ENCODE measurements around the gene PTPRZ1. TPM values are rescaled to one million over a fixed set of nuclear protein-coding genes. Genes with fewer than 3 reads are reported as not detected.

The PTPRZ1 gene
- total RNA-seq, 1 donor from 2014 or later, result 20.7 TPM

DNA sequence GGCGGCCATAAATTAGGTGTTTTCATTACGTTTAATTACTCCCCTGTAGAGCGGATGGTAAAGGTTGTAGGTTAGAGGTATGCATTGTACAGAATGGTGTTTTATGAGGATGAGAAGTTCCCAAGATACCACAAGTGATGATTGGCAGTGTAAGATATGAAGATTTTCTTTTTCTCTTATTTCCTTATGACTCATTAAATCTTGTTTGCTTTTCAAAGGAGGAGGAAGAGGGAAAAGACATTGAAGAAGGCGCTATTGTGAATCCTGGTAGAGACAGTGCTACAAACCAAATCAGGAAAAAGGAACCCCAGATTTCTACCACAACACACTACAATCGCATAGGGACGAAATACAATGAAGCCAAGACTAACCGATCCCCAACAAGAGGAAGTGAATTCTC, 137.2 kb downstream of the PTPRZ1 start:
- DNase-seq (ENCODE audit: extremely low spot score, unreplicated experiment), result no peak
- H3K27ac Mint-ChIP-seq, result no peak overlapping the region
- H3K4me1 Mint-ChIP-seq (ENCODE audit: unreplicated experiment), result no peaks in the 10 kb centered on the region
- no peaks in the 10 kb centered on the region for H3K9me3 Mint-ChIP-seq
- H3K27me3 Mint-ChIP-seq, result no peaks in the 10 kb centered on the region
- peaks cover 6% of the 10 kb centered on the region for H3K36me3 Mint-ChIP-seq
- TF ChIP-seq, protein P1, sequence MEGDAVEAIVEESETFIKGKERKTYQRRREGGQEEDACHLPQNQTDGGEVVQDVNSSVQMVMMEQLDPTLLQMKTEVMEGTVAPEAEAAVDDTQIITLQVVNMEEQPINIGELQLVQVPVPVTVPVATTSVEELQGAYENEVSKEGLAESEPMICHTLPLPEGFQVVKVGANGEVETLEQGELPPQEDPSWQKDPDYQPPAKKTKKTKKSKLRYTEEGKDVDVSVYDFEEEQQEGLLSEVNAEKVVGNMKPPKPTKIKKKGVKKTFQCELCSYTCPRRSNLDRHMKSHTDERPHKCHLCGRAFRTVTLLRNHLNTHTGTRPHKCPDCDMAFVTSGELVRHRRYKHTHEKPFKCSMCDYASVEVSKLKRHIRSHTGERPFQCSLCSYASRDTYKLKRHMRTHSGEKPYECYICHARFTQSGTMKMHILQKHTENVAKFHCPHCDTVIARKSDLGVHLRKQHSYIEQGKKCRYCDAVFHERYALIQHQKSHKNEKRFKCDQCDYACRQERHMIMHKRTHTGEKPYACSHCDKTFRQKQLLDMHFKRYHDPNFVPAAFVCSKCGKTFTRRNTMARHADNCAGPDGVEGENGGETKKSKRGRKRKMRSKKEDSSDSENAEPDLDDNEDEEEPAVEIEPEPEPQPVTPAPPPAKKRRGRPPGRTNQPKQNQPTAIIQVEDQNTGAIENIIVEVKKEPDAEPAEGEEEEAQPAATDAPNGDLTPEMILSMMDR (conservative IDR thresholded peaks at IDR 0.05), result no peak
- no peak overlapping the region for H3K4me3 Mint-ChIP-seq

DNA sequence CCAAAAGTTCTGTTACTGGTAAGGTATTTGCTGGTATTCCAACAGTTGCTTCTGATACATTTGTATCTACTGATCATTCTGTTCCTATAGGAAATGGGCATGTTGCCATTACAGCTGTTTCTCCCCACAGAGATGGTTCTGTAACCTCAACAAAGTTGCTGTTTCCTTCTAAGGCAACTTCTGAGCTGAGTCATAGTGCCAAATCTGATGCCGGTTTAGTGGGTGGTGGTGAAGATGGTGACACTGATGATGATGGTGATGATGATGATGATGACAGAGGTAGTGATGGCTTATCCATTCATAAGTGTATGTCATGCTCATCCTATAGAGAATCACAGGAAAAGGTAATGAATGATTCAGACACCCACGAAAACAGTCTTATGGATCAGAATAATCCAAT, 140.1 kb downstream of the PTPRZ1 start:
- TF ChIP-seq, protein P1 (conservative IDR thresholded peaks at IDR 0.05), result no peak
- Mint-ChIP-seq H3K9me3 (no peaks in the 10 kb centered on the region), H3K27me3 (no peaks in the 10 kb centered on the region), H3K4me3 (no peak overlapping the region), H3K4me1 (ENCODE audit: unreplicated experiment) (no peaks in the 10 kb centered on the region), H3K27ac (no peak overlapping the region), H3K36me3 (peaks cover 6% of the 10 kb centered on the region)
- DNase-seq (ENCODE audit: extremely low spot score, unreplicated experiment), result no peak

DNA sequence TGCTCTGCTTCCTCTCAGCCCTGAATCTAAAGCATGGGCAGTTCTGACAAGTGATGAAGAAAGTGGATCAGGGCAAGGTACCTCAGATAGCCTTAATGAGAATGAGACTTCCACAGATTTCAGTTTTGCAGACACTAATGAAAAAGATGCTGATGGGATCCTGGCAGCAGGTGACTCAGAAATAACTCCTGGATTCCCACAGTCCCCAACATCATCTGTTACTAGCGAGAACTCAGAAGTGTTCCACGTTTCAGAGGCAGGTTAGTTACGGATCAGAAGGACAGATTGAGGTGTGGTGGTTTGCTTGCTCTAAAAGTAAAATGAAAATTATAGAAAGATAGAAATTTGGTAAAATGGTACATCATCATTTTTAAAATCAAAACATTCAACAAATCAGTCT, 140.7 kb downstream of the PTPRZ1 start:
- H3K4me1 Mint-ChIP-seq (ENCODE audit: unreplicated experiment), result no peaks in the 10 kb centered on the region
- H3K4me3 Mint-ChIP-seq, result no peak overlapping the region
- H3K27ac Mint-ChIP-seq, result no peak overlapping the region
- H3K27me3 Mint-ChIP-seq, result no peaks in the 10 kb centered on the region
- TF ChIP-seq, protein P1 (conservative IDR thresholded peaks at IDR 0.05), result no peak
- peaks cover 6% of the 10 kb centered on the region for H3K36me3 Mint-ChIP-seq
- no peak for DNase-seq (ENCODE audit: extremely low spot score, unreplicated experiment)
- no peaks in the 10 kb centered on the region for H3K9me3 Mint-ChIP-seq

DNA sequence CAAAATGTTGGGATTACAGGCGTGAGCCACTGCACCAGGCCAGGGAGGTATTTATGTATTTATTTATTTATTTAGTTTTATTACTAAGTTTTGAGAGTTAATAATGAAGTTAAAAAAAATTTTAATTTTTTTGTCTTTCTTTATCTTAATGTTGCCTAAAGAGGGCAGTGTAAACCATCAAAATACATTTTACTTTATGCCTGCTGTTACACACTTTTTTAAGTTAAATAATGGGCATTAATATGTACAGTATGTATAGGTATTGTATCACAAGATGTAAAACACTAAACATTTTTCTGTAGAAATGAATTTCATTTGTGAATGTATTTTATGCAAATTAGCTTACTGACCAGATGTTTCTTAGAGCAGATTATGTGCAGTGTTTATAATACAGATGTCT, 141.7 kb downstream of the PTPRZ1 start:
- Mint-ChIP-seq H3K27ac (no peak overlapping the region), H3K4me3 (no peak overlapping the region), H3K4me1 (ENCODE audit: unreplicated experiment) (no peaks in the 10 kb centered on the region), H3K36me3 (peaks cover 6% of the 10 kb centered on the region), H3K27me3 (no peaks in the 10 kb centered on the region), H3K9me3 (no peaks in the 10 kb centered on the region)
- TF ChIP-seq, protein P1 (conservative IDR thresholded peaks at IDR 0.05), result peak; percentile 54
- no peak for DNase-seq (ENCODE audit: extremely low spot score, unreplicated experiment)

DNA sequence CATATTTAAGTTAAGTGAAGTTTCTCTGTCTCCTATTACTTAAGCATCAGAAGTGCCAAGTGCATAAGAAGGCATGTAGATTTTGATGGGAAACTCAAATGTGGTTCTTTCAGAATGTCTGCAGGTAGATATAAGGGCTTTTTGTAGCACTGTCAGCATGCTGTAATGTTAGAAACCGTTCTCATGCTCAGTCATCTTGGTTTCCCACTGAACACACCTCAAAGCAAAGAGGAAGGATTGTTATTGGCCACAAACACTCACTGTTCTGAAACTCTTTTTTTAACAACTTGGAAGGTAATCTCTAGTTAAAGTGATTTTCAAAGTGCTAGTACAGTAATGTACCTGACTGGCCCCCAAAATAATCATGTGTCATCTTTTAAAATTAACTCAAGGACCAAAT, 145.1 kb downstream of the PTPRZ1 start:
- TF ChIP-seq, protein P1 (conservative IDR thresholded peaks at IDR 0.05), result no peak
- Mint-ChIP-seq H3K4me1 (ENCODE audit: unreplicated experiment) (no peaks in the 10 kb centered on the region), H3K27ac (no peak overlapping the region), H3K36me3 (no peaks in the 10 kb centered on the region), H3K27me3 (no peaks in the 10 kb centered on the region), H3K9me3 (no peaks in the 10 kb centered on the region), H3K4me3 (no peak overlapping the region)
- no peak for DNase-seq (ENCODE audit: extremely low spot score, unreplicated experiment)

DNA sequence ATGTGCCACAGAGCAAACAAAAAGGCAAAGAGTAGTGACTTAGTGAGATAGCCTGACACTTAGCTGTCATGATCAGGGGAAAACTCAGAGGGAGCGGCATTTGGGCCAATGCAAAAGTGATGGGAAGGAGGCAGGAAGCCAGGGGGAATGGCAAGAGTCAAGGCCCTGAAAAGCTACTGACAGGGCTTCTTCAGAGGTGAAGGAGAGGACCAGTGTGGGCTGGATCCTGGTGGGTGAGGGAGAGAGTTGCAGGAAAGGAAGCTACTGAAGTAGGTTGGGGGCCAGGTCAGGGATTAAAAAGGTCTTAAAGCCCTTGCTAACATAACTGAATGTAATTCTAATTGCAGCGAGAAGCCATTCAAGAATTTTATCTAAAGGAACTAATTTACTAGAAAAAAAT, 154.1 kb downstream of the PTPRZ1 start:
- TF ChIP-seq, protein P1 (conservative IDR thresholded peaks at IDR 0.05), result no peak
- DNase-seq (ENCODE audit: extremely low spot score, unreplicated experiment), result no peak
- Mint-ChIP-seq H3K9me3 (no peaks in the 10 kb centered on the region), H3K4me1 (ENCODE audit: unreplicated experiment) (no peaks in the 10 kb centered on the region), H3K4me3 (no peak overlapping the region), H3K27me3 (no peaks in the 10 kb centered on the region), H3K36me3 (no peaks in the 10 kb centered on the region), H3K27ac (no peak overlapping the region)
